HFF-Myc (cell line): ENCODE measurements around the gene TBATA.

Source experiments
- DNase-seq: peaks from one replicate; pipeline ENCODE4 v3.0.0-alpha.2; 2011; ENCODE audit warnings: low read depth; ENCODE audit errors: extremely low read depth
- H3K4me3 ChIP-seq: replicated peaks from 2 replicates; pipeline ENCODE4 v1.5.1; 2011; ENCODE audit warnings: low read depth, mild to moderate bottlenecking, control low read depth, low read length
- TF ChIP-seq, protein P1 (sequence below): IDR thresholded peaks from 2 replicates; pipeline ENCODE4 v1.5.1; 2012; ENCODE audit warnings: mild to moderate bottlenecking, low read depth, low read length, control low read depth; ENCODE audit errors: missing control alignments

Gene TBATA

DNA sequence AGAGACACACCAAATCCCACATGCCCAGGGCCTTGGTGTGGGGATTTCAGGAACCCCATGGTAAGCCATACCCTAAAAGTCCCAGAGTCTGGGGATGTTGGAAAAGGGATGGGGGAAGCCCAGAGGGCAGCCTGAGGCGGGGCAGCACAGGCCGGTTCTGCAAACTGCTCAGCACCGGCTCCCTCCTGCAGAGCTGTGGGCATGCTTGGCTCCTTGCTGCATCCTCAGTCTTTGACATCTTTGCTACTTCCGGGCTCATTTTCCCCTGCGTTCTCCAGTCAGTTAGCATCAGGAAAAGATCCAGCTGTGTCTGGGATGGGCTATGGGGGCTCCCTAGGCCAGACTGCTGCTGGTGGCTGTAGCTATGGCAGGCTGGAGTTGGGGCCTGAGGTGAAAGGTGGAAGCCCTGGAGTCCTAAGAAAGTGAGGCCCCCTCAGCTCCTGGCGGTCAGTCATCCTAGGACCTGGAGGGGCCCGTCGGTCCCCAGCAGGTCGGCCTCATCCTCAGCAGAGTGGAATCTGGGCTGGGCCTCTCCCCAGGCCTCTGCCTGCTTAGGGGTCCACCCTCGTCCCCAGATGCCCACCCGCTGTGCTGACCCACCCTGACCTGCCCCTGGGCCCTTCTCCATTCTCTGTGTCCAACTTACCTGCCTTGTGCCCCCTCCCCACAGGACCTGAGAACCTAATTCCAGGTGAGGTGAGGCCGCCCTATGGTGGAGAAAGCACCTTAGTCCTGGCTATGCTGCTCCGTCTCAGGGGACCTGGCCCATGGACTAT lies 9.3 kb downstream of the TBATA start:
- TF ChIP-seq, protein P1, sequence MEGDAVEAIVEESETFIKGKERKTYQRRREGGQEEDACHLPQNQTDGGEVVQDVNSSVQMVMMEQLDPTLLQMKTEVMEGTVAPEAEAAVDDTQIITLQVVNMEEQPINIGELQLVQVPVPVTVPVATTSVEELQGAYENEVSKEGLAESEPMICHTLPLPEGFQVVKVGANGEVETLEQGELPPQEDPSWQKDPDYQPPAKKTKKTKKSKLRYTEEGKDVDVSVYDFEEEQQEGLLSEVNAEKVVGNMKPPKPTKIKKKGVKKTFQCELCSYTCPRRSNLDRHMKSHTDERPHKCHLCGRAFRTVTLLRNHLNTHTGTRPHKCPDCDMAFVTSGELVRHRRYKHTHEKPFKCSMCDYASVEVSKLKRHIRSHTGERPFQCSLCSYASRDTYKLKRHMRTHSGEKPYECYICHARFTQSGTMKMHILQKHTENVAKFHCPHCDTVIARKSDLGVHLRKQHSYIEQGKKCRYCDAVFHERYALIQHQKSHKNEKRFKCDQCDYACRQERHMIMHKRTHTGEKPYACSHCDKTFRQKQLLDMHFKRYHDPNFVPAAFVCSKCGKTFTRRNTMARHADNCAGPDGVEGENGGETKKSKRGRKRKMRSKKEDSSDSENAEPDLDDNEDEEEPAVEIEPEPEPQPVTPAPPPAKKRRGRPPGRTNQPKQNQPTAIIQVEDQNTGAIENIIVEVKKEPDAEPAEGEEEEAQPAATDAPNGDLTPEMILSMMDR: no peak
- no peak overlapping the region for H3K4me3 ChIP-seq
- DNase-seq: no peak

DNA sequence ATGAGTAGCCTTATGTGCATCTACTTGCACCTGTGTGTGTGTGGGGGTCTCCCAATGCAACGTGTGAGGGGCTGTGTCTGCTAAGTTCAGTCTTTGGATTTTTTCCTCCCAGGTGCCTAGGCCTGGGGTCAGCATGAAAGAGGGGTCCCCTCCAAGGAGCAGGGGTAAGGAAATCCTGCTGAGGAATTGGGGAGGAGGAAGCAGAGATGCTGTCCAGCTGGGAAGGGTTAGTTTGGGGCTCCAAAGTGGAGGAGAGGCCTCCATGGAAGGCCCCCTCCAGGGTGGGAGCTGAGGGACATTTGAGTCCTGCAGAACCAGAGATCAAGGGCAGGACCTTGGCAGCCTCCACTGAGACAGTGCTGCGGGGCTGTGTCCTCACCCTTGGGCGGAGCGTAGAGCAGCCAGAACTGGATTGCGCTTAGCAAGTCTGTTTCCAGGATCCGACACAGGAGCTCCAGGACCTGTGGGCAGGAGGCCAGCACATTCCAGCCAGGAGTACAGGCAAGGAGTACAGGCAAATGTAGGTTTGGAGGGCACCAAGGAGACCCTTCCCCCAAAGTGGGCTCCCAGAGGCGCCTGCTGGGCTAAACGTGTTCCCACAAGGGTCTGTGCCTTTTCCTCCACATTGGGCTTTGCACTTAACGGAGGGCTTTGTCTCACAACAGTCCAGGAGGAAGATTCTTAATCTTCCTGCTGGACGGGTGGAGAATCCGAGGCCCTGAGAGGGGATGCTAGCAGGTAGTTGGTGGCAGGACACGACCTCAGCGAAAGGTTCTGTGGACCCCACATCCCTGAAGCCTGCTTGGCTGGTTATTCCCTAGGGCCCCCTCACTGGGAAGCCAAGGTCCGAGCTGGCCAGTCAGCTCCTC lies 10.1 kb downstream of the TBATA start:
- no peak overlapping the region for H3K4me3 ChIP-seq
- no peak for DNase-seq
- TF ChIP-seq, protein P1: no peak

DNA sequence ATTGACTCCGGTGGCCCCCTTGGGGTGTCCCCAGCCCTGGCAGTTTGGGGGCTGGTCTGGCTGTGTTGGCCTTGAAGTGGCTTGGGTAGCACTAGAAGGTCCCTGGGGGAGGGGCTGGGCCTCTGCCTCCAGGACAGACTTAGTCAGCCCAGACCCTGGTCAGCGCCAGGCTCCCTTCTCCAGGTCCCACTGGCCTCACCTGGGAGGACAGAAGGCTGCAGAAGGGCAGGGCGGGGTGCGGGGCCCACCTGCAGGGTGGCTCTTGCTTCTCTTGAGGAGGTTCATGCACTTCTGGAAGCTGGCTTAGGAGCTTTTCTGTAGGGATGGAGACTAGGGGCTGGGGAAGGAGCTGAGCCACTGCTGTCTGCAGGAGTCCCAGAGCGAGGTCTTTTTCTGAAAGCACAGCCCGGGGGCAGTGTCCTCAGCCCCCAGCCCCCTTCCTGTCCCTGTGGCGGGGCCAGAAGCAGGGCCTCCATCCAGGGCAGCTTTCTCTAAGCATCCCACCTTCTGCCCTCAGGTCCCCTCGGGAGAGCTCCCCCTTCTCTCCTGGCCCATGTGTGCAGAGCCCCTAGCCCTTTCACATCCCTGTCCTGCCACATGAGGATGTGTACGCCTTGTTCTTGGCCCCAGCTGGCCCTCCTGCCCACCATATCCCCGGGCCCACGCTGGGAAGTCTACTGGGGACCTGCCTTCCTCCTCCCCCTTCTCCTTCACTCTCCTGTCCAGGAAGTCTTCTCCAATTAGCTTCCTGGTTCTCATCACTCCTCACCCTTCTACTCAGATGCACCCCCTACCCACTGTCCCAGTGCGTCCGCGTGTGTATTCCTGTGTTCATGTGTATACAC lies 11.0 kb downstream of the TBATA start:
- DNase-seq: no peak
- TF ChIP-seq, protein P1: no peak
- H3K4me3 ChIP-seq: no peak overlapping the region

DNA sequence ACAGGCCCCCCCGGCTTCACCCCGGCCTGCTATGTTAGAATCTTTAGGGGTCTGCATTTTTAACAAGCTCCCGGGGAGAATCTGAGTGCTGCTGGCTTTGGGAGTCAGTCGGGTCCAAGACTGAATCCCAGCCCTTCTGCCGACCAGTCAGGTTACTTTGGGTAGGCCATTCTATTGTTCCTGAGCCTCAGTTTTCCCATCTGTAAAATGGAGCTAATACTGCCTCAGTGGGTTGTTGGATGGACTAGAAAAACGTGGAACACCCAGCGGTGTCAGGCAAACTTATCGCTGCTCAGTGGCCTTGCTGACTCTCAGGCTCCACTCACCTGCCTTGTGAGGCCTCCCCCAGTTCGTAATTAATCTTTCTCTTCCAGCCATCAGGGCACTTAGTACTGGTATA lies 11.7 kb downstream of the TBATA start:
- DNase-seq: no peak
- no peak overlapping the region for H3K4me3 ChIP-seq
- TF ChIP-seq, protein P1: no peak

DNA sequence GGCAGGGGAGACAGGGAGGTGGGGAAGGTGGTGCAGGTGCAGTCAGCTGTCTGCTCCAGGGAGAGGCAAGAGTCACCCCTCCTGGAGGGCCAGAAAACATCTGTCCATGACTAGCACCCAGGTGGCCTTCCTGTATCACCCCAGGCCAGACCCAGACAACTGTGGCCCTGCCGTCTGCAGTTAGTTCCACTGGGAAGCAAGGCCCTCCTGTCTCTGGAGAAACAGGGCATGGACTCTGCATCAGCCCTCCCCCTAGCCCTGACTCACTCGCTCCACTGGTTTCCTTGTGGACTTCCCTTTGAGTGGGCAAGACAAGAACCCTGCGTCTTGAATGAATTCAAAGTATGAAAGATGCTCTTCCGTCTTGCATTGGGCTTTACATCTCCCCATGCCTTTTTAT lies 12.6 kb downstream of the TBATA start:
- TF ChIP-seq, protein P1: no peak
- DNase-seq: no peak
- H3K4me3 ChIP-seq: no peak overlapping the region
